GM23248 (cell line): ENCODE results near the gene PTPRN2.

Experiments used
- EZH2 ChIP-seq: fragments of 200-600 bp; sonication (generic); IDR thresholded peaks from 2 replicates; pipeline ENCODE4 v1.6.1; 2018; ENCODE audit warnings: antibody characterized with exemption, mild to moderate bottlenecking; ENCODE audit not compliant: insufficient read depth, poor library complexity, severe bottlenecking
- EZH2phosphoT487 ChIP-seq: fragments of 200-600 bp; sonication (generic); IDR thresholded peaks from 2 replicates; pipeline ENCODE4 v1.6.1; 2018; ENCODE audit warnings: antibody characterized with exemption, moderate library complexity, mild to moderate bottlenecking, low read depth; ENCODE audit not compliant: insufficient read depth

- TF ChIP-seq EZH2 (no peak), EZH2phosphoT487 (no peak)
Observed at GRCh38 chr7:158444501-158445420, 142.9 kb downstream of the PTPRN2 start.
